EL (cell line): ENCODE data around the gene IL10RA.
A peak's percentile ranks its signal among the peaks of the same experiment; 100 is the strongest.
"Not testable (repeated sequence)": the region's sequence is repeated elsewhere in the genome, so short reads cannot be mapped to it uniquely, and the experiment has no call there.

Source experiments
- DNase-seq: peaks from one replicate; pipeline ENCODE4 v3.0.0-alpha.2; 2016

IL10RA gene

DNA sequence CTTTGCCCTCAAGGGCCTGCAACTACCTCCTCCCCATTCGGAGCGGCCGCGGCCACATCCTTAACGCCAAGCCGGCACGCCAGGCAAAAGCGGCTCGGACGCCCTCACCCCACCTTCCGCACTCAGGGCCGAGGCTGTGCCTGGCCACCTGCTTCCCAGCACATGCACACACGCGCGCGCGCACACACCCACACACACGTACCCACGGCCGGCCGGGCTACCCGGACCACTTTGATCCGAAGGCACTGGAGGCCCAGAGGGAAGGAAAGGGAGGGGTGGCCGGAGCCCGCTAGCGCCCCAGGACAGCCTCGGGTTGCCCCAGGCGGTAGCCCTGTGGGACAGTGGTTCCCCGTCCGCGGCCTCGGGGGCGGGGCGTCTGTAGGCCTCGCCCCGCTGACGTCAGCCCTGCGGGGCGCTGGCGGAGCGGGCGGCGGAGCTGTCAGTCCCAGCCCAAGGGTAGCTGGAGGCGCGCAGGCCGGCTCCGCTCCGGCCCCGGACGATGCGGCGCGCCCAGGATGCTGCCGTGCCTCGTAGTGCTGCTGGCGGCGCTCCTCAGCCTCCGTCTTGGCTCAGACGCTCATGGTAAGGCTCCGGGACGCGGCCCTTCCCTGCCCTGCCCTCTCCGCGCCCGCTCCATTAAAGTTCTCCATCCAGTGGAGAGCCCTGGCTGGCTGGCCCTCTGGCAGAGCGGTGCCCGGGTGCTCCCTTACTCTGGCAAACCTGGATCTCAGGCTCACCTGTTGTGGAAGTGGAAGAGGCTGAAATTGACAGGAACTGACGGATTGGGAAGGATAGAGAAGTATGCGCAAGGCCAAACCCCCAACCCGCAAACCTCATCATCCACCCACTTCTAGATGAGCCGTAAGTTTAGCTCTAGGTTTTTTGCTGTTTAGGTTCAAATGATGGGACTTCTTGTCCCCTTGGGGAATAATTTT lies at the start of gene IL10RA:
Gene IL10RA (plus strand): TSS at position 442 of the 935 bp plus-strand sequence. CDS start 74 bp downstream, at position 516.
- DNase-seq: peak; percentile 38

- DNase-seq: no peak
Observed at GRCh38 chr11:117936973-117937372, 49.2 kb upstream of the IL10RA start.

DNA sequence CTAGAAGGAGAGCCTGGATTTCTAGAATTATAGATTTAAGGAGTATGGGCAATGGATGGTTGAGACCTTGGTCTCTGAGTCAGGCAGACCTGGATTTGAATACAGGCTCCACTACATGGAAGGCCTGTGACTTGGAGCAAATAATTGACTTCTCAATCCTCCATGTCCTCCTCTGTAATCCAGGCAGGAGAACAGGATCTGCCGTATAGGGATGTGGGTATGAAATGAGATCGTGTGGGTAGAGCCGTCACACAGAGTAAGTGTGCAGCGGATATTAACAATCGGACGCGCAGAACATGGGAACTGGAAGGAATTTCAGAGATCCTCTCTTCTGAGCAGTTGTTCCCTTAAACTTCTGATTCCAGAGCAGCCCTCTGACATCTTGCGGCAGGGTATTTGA lies 45.5 kb upstream of the IL10RA start:
- no peak for DNase-seq

DNA sequence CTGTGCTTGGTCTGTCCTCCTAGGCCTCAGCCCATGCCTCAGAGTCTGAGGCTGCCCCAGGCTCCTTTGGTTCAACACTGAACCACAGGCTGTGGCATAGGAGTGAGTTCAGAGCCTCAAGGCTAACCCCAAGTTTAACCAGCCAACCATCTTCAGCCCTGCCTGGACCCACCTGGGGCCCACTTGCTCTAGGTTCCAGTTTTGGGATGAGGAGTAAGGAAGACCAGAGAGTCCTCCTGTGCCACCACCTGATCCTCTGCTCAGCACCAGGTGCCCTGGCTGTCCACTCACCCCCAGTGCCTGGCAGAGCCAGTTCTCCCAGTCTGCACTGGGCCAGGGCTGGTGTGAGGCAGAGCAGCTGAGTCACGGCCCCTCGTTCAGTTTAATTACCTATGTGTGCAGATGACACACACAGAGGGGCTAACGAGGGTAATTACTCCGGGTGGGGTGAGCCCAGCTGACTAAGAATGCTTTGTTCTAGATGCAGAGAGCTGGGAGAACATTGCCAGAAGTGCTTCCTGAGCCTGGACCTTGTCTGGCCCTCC lies 45.0 kb upstream of the IL10RA start:
- DNase-seq: no peak

DNA sequence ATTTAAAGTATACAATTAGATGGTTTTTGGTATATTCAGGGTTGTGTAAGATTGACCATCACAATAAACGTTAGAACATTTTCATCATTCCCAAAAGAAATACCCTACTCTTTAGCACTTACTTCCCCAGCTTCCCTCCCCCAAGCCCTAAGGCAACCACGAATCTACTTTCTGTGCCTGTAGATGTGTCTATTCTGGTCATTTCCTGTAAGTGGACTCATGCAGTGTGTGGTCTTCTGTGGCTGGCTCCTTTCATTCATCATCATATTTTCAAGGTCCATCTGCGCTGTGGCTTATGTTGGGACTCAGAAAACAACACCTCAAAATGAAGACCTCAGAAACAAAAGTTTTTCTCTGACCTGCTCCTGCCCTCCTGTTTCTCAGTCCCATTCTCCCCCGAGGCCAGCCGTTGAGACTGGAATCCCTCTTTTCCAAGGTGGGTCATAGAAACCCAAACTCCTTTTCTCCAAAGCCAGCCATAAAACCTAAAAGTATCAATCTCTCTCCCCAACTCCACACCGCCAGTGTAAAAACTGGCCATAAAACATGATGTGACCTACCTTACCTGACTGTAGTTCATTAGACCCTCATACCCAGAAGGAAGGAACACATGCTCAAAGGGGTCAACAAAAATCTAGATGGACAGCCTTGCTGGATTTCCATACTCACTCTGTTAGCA lies 44.1 kb upstream of the IL10RA start:
- no peak for DNase-seq

DNA sequence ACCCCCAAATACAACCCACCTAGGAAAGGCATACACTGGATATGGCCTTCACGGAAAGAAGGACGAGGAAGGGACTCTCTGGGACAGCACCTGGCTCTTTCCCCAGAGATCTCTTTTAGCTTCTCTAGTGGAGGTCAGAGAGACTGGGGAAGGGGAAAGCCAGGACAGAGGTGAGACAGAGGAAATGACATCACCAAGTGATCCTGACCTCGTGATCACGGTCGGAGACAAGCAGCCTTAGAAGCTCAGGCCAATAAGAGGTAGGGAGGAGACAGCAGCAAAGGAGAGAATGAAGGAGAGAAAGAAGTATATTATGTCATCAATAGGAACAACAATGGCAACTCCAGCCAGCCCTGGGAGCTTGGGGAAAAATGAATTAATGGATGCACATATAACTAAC lies 41.6 kb upstream of the IL10RA start:
- DNase-seq: no peak

GRCh38 chr11:117945047-117945810 lies 41.0 kb upstream of the IL10RA start:
- DNase-seq: no peak

DNA sequence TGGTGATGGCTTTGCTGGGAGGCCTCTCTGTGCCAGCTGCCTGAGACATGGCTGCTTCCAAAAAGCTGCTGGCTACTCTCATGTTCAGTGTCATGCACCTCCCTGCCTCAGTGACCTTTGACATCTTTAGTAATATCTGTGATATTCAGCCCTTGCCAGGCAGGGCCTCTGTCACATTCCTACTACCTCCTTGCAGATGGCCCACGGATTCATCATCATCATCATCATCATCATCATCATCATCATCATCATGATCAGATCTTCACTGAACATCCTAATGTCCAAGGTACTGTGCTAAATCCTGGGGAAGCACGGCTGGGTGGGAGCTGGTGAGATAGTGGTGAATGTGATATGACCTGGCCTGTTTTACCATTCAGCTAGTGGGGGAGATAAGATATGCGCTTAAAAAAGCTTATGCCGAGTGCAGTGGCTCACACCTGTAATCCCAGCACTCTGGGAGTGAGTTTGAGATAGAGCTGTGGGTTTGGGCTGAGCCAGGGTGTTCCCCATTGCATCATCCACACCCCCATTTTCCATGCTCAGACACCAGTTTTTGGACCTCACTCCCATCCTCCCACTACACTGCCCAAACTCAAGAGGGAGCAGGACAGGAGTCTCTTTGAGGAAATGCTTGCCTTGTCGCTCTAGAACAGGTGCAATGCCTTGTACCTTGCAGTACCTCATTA lies 39.9 kb upstream of the IL10RA start:
- no peak for DNase-seq

DNA sequence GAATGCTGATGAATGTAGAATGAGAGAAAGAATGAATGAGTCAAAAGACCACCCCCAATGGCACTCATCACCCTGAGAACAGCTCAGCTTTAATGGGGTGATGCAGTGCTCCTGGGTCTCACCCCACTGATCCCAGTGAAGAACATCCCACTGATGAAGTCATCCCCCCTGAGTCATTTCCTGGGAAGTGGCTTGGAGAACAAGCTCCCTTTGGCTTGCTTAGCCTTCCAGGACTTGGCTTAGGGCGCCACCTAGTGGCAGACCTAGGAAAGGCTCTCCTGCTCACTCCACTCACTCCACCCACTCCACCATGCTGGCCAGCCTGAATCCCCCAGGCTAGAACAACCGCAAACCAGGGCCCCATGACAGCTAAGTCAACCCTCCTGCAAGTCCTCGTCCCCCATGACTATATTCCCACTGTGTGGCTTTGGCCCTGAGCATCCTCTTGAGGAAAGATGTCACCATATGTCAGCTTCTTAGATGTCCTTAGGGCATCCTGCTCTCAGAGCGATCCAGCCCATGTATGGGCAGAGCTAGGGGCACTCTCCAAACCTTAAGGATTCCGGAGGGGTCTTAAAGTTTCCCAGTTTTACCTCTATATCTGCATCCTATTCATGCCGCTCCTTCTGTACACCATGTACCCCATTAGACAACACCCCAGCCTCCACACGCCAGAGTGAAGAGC lies 39.2 kb upstream of the IL10RA start:
- DNase-seq: peak; percentile 94

GRCh38 chr11:117947751-117948150 lies 38.4 kb upstream of the IL10RA start:
- DNase-seq: not testable (repeated sequence)

DNA sequence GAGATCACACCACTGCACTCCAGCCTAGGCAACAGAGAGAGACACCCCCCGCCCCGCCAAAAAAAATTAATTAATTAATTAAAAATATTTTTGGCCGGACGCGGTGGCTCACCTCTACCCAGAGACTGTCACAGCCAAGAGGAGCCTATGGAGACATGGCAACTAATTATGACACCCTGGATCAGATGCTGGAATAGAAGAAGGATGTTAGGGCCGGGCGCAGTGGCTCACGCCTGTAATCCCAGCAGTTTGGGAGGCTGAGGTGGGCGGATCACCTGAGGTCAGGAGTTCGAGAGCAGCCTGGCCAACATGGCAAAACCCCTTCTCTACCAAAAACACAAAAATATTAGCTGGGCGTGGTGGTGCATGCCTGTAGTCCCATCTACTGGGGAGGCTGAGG lies 37.7 kb upstream of the IL10RA start:
- DNase-seq: not testable (repeated sequence)

GRCh38 chr11:117949062-117949461 lies 37.1 kb upstream of the IL10RA start:
- DNase-seq: no peak

- no peak for DNase-seq
Observed at GRCh38 chr11:117950301-117950700, 35.9 kb upstream of the IL10RA start.

DNA sequence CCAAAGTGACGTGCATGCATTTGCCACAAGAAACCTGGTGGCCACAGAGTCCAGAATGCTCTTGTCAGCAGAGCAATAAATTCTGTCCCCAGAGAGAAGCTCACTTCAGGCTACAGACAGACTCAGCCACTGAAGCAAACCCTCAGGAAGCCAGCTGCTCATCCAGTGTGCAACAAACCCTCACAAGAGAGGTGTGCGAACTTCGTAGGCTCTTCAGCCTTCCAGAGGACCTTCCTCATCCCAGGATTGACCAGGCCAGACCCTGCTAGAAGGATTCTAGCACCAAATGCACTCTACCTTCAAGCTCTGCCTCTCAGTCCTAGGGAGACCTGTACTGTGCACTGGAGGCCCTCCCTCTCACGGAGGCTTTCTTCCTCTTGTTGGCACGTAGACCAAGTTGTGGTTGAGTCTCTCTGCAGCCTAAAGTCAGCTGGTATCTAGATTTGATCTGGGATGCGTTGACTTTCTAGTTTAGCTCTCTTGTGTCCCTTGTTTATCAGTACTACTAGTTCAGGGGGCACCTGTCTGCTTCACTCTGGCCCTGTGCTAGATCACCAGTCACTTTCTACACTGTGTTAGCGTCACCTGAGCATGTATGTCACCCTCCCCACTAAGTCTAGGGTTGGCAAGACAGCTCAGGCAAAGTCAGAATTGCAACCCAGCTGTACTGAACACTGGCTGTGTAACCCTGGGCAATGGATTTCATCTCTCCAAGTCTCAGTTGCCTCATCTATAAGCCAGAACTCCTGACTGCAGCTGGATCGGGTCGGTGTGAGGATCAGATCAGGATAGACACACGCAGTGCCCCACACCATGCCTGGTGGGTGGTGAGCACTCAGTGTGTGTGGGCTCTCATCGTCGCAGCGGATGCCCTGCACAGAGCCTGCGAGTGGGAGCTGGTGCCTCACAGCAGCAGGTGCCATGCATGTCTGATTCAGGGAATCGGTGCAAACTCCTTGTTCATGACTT lies 34.9 kb upstream of the IL10RA start:
- DNase-seq: no peak

DNA sequence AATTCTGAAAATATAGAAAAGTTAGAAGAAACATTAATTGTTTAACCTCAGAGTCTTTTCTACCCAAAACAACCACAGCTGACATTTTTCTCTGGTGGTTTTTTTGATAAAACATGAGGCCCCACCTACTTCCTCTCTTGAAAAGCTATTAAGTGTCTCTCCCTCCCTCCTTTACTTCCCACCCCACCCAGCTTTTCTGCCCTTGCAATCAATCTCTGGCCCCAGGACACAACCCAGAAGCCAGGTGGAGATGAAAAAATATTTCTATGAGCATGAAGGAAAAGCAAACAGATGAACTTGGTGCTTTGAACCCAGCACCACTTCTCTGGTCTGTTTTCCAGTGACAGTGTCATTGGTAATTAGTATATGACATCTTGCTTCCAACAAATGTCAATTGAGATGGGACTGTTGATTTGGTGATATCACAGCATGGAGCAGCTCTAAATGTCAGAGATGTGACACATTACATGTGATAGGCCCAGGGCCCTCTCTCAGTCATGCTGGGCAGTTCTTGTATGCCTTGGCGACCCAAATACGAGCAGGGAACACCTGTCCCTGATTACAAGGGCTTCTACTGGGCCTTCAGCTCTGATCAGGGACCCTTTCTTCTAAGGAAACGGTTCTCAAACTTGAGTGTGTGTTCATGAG lies 33.0 kb upstream of the IL10RA start:
- DNase-seq: no peak

- DNase-seq: no peak
Observed at GRCh38 chr11:117958949-117959348, 27.2 kb upstream of the IL10RA start.

GRCh38 chr11:117959438-117960149 lies 26.6 kb upstream of the IL10RA start:
- DNase-seq: no peak

DNA sequence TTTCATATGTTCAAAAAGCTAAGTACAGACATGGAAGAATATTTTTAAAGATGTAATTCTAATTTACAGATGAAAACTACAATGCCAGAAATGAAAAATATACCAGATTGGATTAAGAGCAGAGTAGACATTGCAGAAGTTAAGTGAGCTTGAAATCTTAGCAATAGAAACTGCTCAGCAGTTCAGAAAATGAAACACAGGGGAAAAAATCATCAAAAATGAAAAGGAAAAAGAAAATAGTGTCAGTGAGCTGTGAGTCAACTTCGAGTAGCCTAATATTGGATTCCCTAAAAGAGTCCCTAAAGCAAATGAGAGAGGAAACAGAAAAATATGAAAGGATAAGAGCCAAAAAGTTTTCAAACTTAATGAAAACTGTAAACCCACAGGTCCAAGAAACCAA lies 25.8 kb upstream of the IL10RA start:
- DNase-seq: no peak

- DNase-seq: no peak
Observed at GRCh38 chr11:117961896-117962295, 24.3 kb upstream of the IL10RA start.
